Measurements from ENCODE around the gene ARAP3. TPM values are rescaled to one million over a fixed set of nuclear protein-coding genes. Genes with fewer than 3 reads are reported as not detected.
A peak's percentile ranks its signal among the peaks of the same experiment; 100 is the strongest.

Gene ARAP3
- total RNA-seq, 1 experiment from 2014 or later = 10.6 TPM

- no peak for DNase-seq (ENCODE audit: low read depth)
- in situ Hi-C loops (cut with HindIII; ENCODE audit: low pct_unique_long_range_greater_than_20kb, low sequenced_read_pairs) = no loop called here
These were observed 74.0 kb downstream of the ARAP3 start for GRCh38 chr5:141608046-141608445.

GRCh38 chr5:141605523-141606277 is 76.3 kb downstream of the ARAP3 start:
- DNase-seq (ENCODE audit: low read depth) = no peak
- in situ Hi-C loops (cut with HindIII; ENCODE audit: low pct_unique_long_range_greater_than_20kb, low sequenced_read_pairs) = no loop called here

GRCh38 chr5:141603923-141604717 is 77.9 kb downstream of the ARAP3 start:
- in situ Hi-C loops (cut with HindIII; ENCODE audit: low pct_unique_long_range_greater_than_20kb, low sequenced_read_pairs) = no loop called here
- DNase-seq (ENCODE audit: low read depth) = peak; percentile 81

Other genes starting within 250 kb of the ARAP3 start
- 15.4 and 27.2 TPM in 2 replicates for gene PCDHGC3, start 206.3 kb downstream of the ARAP3 start, total RNA-seq (2014; rRNA removed; shearing (Covaris generic); ENCODE audit: low replicate concordance)
- gene PCDHGC4, start 197.2 kb downstream of the ARAP3 start, total RNA-seq (2014; rRNA removed; shearing (Covaris generic); ENCODE audit: low replicate concordance) = not detected in 2 replicates
- gene PCDHGC5, start 193.1 kb downstream of the ARAP3 start, total RNA-seq (2014; rRNA removed; shearing (Covaris generic); ENCODE audit: low replicate concordance) = not detected in 2 replicates
- 17.0 and 43.6 TPM in 2 replicates for gene DIAPH1, start 63.2 kb downstream of the ARAP3 start, total RNA-seq (2014; rRNA removed; shearing (Covaris generic); ENCODE audit: low replicate concordance)
- gene HDAC3, start 45.4 kb downstream of the ARAP3 start, total RNA-seq (2014; rRNA removed; shearing (Covaris generic); ENCODE audit: low replicate concordance) = 89.9 and 114 TPM in 2 replicates
- gene RELL2, start 45.2 kb downstream of the ARAP3 start, total RNA-seq (2014; rRNA removed; shearing (Covaris generic); ENCODE audit: low replicate concordance) = 2.6 and 2.7 TPM in 2 replicates
- 19.7 and 23.2 TPM in 2 replicates for gene FCHSD1, start 30.8 kb downstream of the ARAP3 start, total RNA-seq (2014; rRNA removed; shearing (Covaris generic); ENCODE audit: low replicate concordance)
- 27.3 and 41.1 TPM in 2 replicates for gene PCDH1, start 196.2 kb upstream of the ARAP3 start, total RNA-seq (2014; rRNA removed; shearing (Covaris generic); ENCODE audit: low replicate concordance)
- gene DELE1, start 241.6 kb upstream of the ARAP3 start, total RNA-seq (2014; rRNA removed; shearing (Covaris generic); ENCODE audit: low replicate concordance) = 32.0 and 42.4 TPM in 2 replicates

Data from Caki2 (cell line).